ENCODE data around the gene ZNF407.

Gene ZNF407

DNA sequence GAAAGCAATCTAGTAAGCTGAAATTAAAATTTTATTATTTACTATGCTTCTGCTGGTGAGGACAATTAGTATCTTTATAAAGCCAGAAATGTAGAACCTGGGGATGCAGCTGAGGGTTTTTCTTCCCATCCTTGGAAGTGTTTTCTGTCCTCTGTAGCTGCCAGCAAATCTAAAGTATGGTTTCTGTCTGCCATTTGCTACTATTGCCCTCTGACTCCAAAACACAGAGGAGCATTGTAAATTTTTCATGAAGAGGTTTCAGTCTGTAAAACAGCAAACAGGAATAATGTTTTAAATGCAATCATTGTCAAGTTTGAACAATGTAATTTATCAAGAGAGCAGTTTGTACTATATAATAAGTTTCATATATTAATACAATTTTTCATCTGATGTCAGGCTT is 258.8 kb downstream of the ZNF407 start:
- Histone ChIP-seq H3F3A (ENCODE audit: insufficient read depth) (no peaks in the 10 kb centered on the region), H3K4me3 (ENCODE audit: insufficient read depth, low read length, poor library complexity, severe bottlenecking) (no peak overlapping the region), H2AFZ (ENCODE audit: low read depth, low read length, severe bottlenecking) (no peak overlapping the region), H3K9me2 (replicated peaks; ENCODE audit: insufficient read depth, low read length) (no peaks in the 10 kb centered on the region), H3K27me3 (ENCODE audit: low read length) (no peaks in the 10 kb centered on the region), H3K4me2 (ENCODE audit: low read depth, low read length, poor library complexity, severe bottlenecking) (no peak overlapping the region), H3K79me2 (ENCODE audit: insufficient read depth, low read length) (no peaks in the 10 kb centered on the region), H4K20me1 (ENCODE audit: low read depth, low read length) (no peaks in the 10 kb centered on the region), H3K9ac (ENCODE audit: low read length) (no peak overlapping the region), H3K9me3 (ENCODE audit: insufficient read depth, low read length) (no peaks in the 10 kb centered on the region), H3K27ac (ENCODE audit: low read depth, low read length) (no peak overlapping the region), H3K36me3 (ENCODE audit: low read length) (no peaks in the 10 kb centered on the region; the same call in 1 of the 2 replicates)
- no peak for TF ChIP-seq EZH2phosphoT487 (conservative IDR thresholded peaks at IDR 0.05; ENCODE audit: low read length)
- TF ChIP-seq, protein P1, sequence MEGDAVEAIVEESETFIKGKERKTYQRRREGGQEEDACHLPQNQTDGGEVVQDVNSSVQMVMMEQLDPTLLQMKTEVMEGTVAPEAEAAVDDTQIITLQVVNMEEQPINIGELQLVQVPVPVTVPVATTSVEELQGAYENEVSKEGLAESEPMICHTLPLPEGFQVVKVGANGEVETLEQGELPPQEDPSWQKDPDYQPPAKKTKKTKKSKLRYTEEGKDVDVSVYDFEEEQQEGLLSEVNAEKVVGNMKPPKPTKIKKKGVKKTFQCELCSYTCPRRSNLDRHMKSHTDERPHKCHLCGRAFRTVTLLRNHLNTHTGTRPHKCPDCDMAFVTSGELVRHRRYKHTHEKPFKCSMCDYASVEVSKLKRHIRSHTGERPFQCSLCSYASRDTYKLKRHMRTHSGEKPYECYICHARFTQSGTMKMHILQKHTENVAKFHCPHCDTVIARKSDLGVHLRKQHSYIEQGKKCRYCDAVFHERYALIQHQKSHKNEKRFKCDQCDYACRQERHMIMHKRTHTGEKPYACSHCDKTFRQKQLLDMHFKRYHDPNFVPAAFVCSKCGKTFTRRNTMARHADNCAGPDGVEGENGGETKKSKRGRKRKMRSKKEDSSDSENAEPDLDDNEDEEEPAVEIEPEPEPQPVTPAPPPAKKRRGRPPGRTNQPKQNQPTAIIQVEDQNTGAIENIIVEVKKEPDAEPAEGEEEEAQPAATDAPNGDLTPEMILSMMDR (IDR thresholded peaks at IDR 0.05; ENCODE audit: insufficient read depth, low read length, poor library complexity, severe bottlenecking), result no peak

DNA sequence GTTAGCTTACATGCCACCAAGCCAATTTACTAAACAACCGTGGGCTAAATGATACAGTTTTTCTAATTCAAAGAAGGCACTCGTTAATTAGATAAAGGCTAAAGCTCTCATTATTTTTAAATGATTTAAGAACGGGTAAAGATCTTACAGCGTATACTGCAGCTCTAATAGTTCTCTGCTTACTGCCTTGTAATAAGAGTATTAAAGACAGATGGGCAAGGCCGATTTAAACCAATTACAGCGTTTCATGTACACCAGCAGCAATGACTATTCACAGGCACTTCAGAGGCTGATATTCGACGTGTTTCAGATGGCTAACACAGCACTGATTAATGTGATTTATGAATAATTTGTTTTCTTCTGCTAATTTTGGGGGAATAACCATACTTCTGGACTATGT is 259.3 kb downstream of the ZNF407 start:
- Histone ChIP-seq H3K27me3 (ENCODE audit: low read length) (no peaks in the 10 kb centered on the region), H3K27ac (ENCODE audit: low read depth, low read length) (no peak overlapping the region), H4K20me1 (ENCODE audit: low read depth, low read length) (no peaks in the 10 kb centered on the region), H3K9ac (ENCODE audit: low read length) (no peak overlapping the region), H3K4me3 (ENCODE audit: insufficient read depth, low read length, poor library complexity, severe bottlenecking) (no peak overlapping the region), H2AFZ (ENCODE audit: low read depth, low read length, severe bottlenecking) (no peak overlapping the region), H3K4me2 (ENCODE audit: low read depth, low read length, poor library complexity, severe bottlenecking) (no peak overlapping the region), H3K9me3 (ENCODE audit: insufficient read depth, low read length) (no peaks in the 10 kb centered on the region), H3K79me2 (ENCODE audit: insufficient read depth, low read length) (no peaks in the 10 kb centered on the region), H3F3A (ENCODE audit: insufficient read depth) (no peaks in the 10 kb centered on the region), H3K9me2 (replicated peaks; ENCODE audit: insufficient read depth, low read length) (no peaks in the 10 kb centered on the region), H3K36me3 (ENCODE audit: low read length) (no peaks in the 10 kb centered on the region; the same call in 1 of the 2 replicates)
- TF ChIP-seq EZH2phosphoT487 (conservative IDR thresholded peaks at IDR 0.05; ENCODE audit: low read length), result no peak
- TF ChIP-seq, protein P1 (IDR thresholded peaks at IDR 0.05; ENCODE audit: insufficient read depth, low read length, poor library complexity, severe bottlenecking), result no peak

DNA sequence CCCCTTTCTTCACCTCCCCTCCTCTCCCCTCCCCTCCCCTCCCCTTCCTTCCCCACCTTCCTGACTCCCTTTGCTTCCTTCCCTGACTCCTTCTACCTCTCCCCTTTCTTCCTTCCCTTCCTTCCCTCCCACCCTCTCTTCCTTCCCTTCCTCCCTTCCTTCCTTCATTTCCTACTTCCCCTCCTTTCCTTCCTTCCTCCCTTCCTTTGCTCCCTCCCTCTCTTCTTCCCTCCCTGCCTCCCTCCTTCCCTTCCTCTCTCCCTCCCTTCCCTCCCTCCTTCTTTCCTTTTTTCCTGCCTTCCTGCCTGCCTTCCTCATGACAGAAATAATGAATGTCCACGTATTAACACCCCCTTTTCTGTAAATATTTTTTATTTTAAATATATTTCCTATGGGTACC is 260.2 kb downstream of the ZNF407 start:
- Histone ChIP-seq H3K9me3 (ENCODE audit: insufficient read depth, low read length) (no peaks in the 10 kb centered on the region), H3K4me2 (ENCODE audit: low read depth, low read length, poor library complexity, severe bottlenecking) (no peak overlapping the region), H3K36me3 (ENCODE audit: low read length) (no peaks in the 10 kb centered on the region), H3F3A (ENCODE audit: insufficient read depth) (no peaks in the 10 kb centered on the region), H3K27ac (ENCODE audit: low read depth, low read length) (no peak overlapping the region), H3K9ac (ENCODE audit: low read length) (no peak overlapping the region), H2AFZ (ENCODE audit: low read depth, low read length, severe bottlenecking) (no peak overlapping the region), H3K4me3 (ENCODE audit: insufficient read depth, low read length, poor library complexity, severe bottlenecking) (no peak overlapping the region), H3K9me2 (replicated peaks; ENCODE audit: insufficient read depth, low read length) (no peaks in the 10 kb centered on the region), H3K79me2 (ENCODE audit: insufficient read depth, low read length) (no peaks in the 10 kb centered on the region), H3K27me3 (ENCODE audit: low read length) (no peaks in the 10 kb centered on the region), H4K20me1 (ENCODE audit: low read depth, low read length) (no peaks in the 10 kb centered on the region)
- TF ChIP-seq, protein P1 (IDR thresholded peaks at IDR 0.05; ENCODE audit: insufficient read depth, low read length, poor library complexity, severe bottlenecking), result no peak
- no peak for TF ChIP-seq EZH2phosphoT487 (conservative IDR thresholded peaks at IDR 0.05; ENCODE audit: low read length)
